HEK293 (cell line): ENCODE results near the gene EFCAB5.

ENCODE experiments used
- BCL11A ChIP-seq: fragments of 450-650 bp; formaldehyde crosslinking; IDR thresholded peaks from 2 replicates; pipeline ENCODE4 v1.5.1; 2016; ENCODE audit warnings: low read depth, missing biosample characterization, missing genetic modification characterization
- FEZF1 ChIP-seq: fragments of 450-650 bp; formaldehyde crosslinking; IDR thresholded peaks from 2 replicates; pipeline ENCODE4 v1.5.1; 2016; ENCODE audit warnings: missing biosample characterization, missing genetic modification characterization
- PRDM1 ChIP-seq: fragments of 450-650 bp; formaldehyde crosslinking; IDR thresholded peaks from 2 replicates; pipeline ENCODE4; 2016; ENCODE audit warnings: missing biosample characterization, missing genetic modification characterization
- PRDM2 ChIP-seq: fragments of 450-650 bp; formaldehyde crosslinking; IDR thresholded peaks from 2 replicates; pipeline ENCODE4 v1.5.1; 2016; ENCODE audit warnings: missing biosample characterization, missing genetic modification characterization, borderline replicate concordance
- SP2 ChIP-seq: fragments of 450-650 bp; formaldehyde crosslinking; IDR thresholded peaks from 2 replicates; pipeline ENCODE4 v1.5.1; 2016; ENCODE audit warnings: missing biosample characterization, missing genetic modification characterization
- SP7 ChIP-seq: fragments of 450-650 bp; formaldehyde crosslinking; IDR thresholded peaks from 2 replicates; pipeline ENCODE4 v1.5.1; 2016; ENCODE audit warnings: missing biosample characterization, missing genetic modification characterization
- ZBTB10 ChIP-seq: fragments of 450-650 bp; formaldehyde crosslinking; IDR thresholded peaks from 2 replicates; pipeline ENCODE4 v1.5.1; 2016; ENCODE audit warnings: missing biosample characterization, missing genetic modification characterization
- ZFHX2 ChIP-seq: fragments of 450-650 bp; formaldehyde crosslinking; conservative IDR thresholded peaks from 2 replicates; pipeline ENCODE4 v1.5.1; 2016; ENCODE audit warnings: missing biosample characterization, missing genetic modification characterization
- ZFP41 ChIP-seq: fragments of 450-650 bp; formaldehyde crosslinking; IDR thresholded peaks from 2 replicates; pipeline ENCODE4 v1.5.1; 2016; ENCODE audit warnings: missing biosample characterization, missing genetic modification characterization, borderline replicate concordance
- ZFP69B ChIP-seq: fragments of 450-650 bp; formaldehyde crosslinking; IDR thresholded peaks from 2 replicates; pipeline ENCODE4 v1.5.1; 2016; ENCODE audit warnings: missing biosample characterization, missing genetic modification characterization
- ZNF146 ChIP-seq: fragments of 450-650 bp; formaldehyde crosslinking; IDR thresholded peaks from 2 replicates; pipeline ENCODE4 v1.5.1; 2016; ENCODE audit warnings: missing biosample characterization, missing genetic modification characterization
- ZNF19 ChIP-seq: fragments of 450-650 bp; formaldehyde crosslinking; IDR thresholded peaks from 2 replicates; pipeline ENCODE4; 2016; ENCODE audit warnings: missing biosample characterization, missing genetic modification characterization, low read depth
- ZNF211 ChIP-seq: fragments of 450-650 bp; formaldehyde crosslinking; IDR thresholded peaks from 2 replicates; pipeline ENCODE4 v1.5.1; 2016; ENCODE audit warnings: low read depth, missing biosample characterization, missing genetic modification characterization
- ZNF223 ChIP-seq: fragments of 450-650 bp; formaldehyde crosslinking; IDR thresholded peaks from 2 replicates; pipeline ENCODE4 v1.5.1; 2016; ENCODE audit warnings: missing biosample characterization, missing genetic modification characterization
- ZNF23 ChIP-seq: fragments of 450-650 bp; formaldehyde crosslinking; IDR thresholded peaks from 2 replicates; pipeline ENCODE4 v1.5.1; 2016; ENCODE audit warnings: missing biosample characterization, missing genetic modification characterization, borderline replicate concordance
- ZNF280D ChIP-seq: fragments of 450-650 bp; formaldehyde crosslinking; IDR thresholded peaks from 2 replicates; pipeline ENCODE4 v1.5.1; 2016; ENCODE audit warnings: missing biosample characterization, missing genetic modification characterization
- ZNF37A ChIP-seq: fragments of 450-650 bp; IDR thresholded peaks from 2 replicates; pipeline ENCODE4 v1.5.1; 2018; ENCODE audit warnings: missing biosample characterization, missing genetic modification characterization
- ZNF404 ChIP-seq: fragments of 450-650 bp; formaldehyde crosslinking; IDR thresholded peaks from 2 replicates; pipeline ENCODE4 v1.5.1; 2017; ENCODE audit warnings: missing biosample characterization, missing genetic modification characterization
- ZNF416 ChIP-seq: fragments of 450-650 bp; formaldehyde crosslinking; IDR thresholded peaks from 2 replicates; pipeline ENCODE4 v1.5.1; 2016; ENCODE audit warnings: missing biosample characterization, missing genetic modification characterization
- ZNF473 ChIP-seq: fragments of 450-650 bp; formaldehyde crosslinking; IDR thresholded peaks from 2 replicates; pipeline ENCODE4 v1.5.1; 2017; ENCODE audit warnings: missing biosample characterization, missing genetic modification characterization
- ZNF585B ChIP-seq: fragments of 450-650 bp; formaldehyde crosslinking; IDR thresholded peaks from 2 replicates; pipeline ENCODE4 v1.5.1; 2016; ENCODE audit warnings: missing biosample characterization, missing genetic modification characterization
- ZNF645 ChIP-seq: fragments of 450-650 bp; formaldehyde crosslinking; IDR thresholded peaks from 2 replicates; pipeline ENCODE4; 2016; ENCODE audit warnings: missing biosample characterization, missing genetic modification characterization
- ZNF654 ChIP-seq: fragments of 450-650 bp; formaldehyde crosslinking; IDR thresholded peaks from 2 replicates; pipeline ENCODE4 v1.5.1; 2016; ENCODE audit warnings: low read depth, missing biosample characterization, missing genetic modification characterization
- ZNF658 ChIP-seq: fragments of 450-650 bp; formaldehyde crosslinking; IDR thresholded peaks from 2 replicates; pipeline ENCODE4; 2016; ENCODE audit warnings: missing biosample characterization, missing genetic modification characterization
- ZNF768 ChIP-seq: fragments of 450-650 bp; formaldehyde crosslinking; IDR thresholded peaks from 2 replicates; pipeline ENCODE4 v1.5.1; 2018; ENCODE audit warnings: missing biosample characterization, mild to moderate bottlenecking, missing genetic modification characterization

The EFCAB5 gene

GRCh38 chr17:30116661-30117551 is 175.5 kb downstream of the EFCAB5 start, which contains the start of gene NSRP1 (continued):
- TF ChIP-seq ZNF23 (no peak), ZNF768 (tag by site-specific recombination) (no peak; the same call in 1 of the 2 replicates), ZNF37A (tag by site-specific recombination) (no peak), ZNF658 (tag by site-specific recombination) (no peak), ZNF585B (tag by site-specific recombination) (no peak), ZFP69B (tag by site-specific recombination) (no peak; the same call in 1 of the 2 replicates), SP2 (peak; percentile 23; the same call in 1 of the 2 replicates), ZNF404 (no peak), SP7 (tag by site-specific recombination) (peak; percentile 83), FEZF1 (no peak), ZNF473 (tag by site-specific recombination) (no peak), BCL11A (tag by site-specific recombination) (no peak), ZFHX2 (tag by site-specific recombination) (peak; percentile 46; the same call in 1 of the 2 replicates), PRDM1 (no peak), ZNF223 (no peak; the same call in 1 of the 2 replicates), ZNF19 (tag by site-specific recombination) (no peak), ZNF211 (no peak), ZFP41 (tag by site-specific recombination) (no peak), ZNF416 (tag by site-specific recombination) (no peak), ZNF645 (tag by site-specific recombination) (no peak), ZNF146 (no peak), PRDM2 (tag by site-specific recombination) (no peak), ZNF280D (tag by site-specific recombination) (peak; percentile 84; the same call in 1 of the 2 replicates), ZNF654 (0 out of 2 replicates have a peak, but pooled peaks have one; percentile 12), ZBTB10 (no peak)
